H7 (cell line): ENCODE measurements around the gene SPSB1. TPM values are rescaled to one million over a fixed set of nuclear protein-coding genes. Genes with fewer than 3 reads are reported as not detected.

Source experiments
- DNase-seq: peaks from one replicate; pipeline ENCODE4 v3.0.0; 2012
- H3K27me3 ChIP-seq: 2 replicates; pipeline ENCODE4 v1.6.0; 2011; ENCODE audit warnings: mild to moderate bottlenecking, low read length; ENCODE audit not compliant: control insufficient read depth, insufficient read depth
- H3K36me3 ChIP-seq: replicated peaks from 2 replicates; pipeline ENCODE4 v1.5.1; 2011; ENCODE audit warnings: low read length; ENCODE audit not compliant: control insufficient read depth, insufficient read depth
- H3K4me3 ChIP-seq: 2 replicates; pipeline ENCODE4 v1.5.1; 2011; ENCODE audit warnings: low read depth, mild to moderate bottlenecking, control low read depth, low read length, moderate library complexity; ENCODE audit not compliant: insufficient read depth
- total RNA-seq: library from RNA; depleted of rRNA; stranded (reverse); fragments of >200 nt; shearing (Covaris generic); gene quantifications from 2 replicates; pipeline ENCODE4 v1.2.3, GENCODE V29; 2014; rRNA removed

The SPSB1 gene
- total RNA-seq: 4.2 and 6.5 TPM in 2 replicates

- DNase-seq: peak; percentile 94
- H3K4me3 ChIP-seq: peak within 1 kb of the TSS; percentile 53
- H3K36me3 ChIP-seq: no peaks in the 10 kb centered on the region
Measured at GRCh38 chr1:9292361-9293240, at the start of gene SPSB1. SPSB1 (plus strand) TSS chr1:9292894; CDS start chr1:9355892, 62,998 bp downstream.

GRCh38 chr1:9243066-9243739 is 49.5 kb upstream of the SPSB1 start:
- Histone ChIP-seq H3K4me3 (no peak overlapping the region), H3K36me3 (no peaks in the 10 kb centered on the region; the same call in 1 of the 2 replicates), H3K27me3 (no peaks in the 10 kb centered on the region)
- peak; percentile 37 for DNase-seq

More at GRCh38 chr1:9292361-9293240, at the start of gene SPSB1:
- peaks cover 18% of the 10 kb centered on the region for H3K27me3 ChIP-seq

- Histone ChIP-seq H3K36me3 (no peaks in the 10 kb centered on the region; the same call in 1 of the 2 replicates), H3K27me3 (no peaks in the 10 kb centered on the region), H3K4me3 (no peak overlapping the region)
- no peak for DNase-seq
Measured at GRCh38 chr1:9244501-9245229, 48.0 kb upstream of the SPSB1 start.

GRCh38 chr1:9245230-9245619 is 47.5 kb upstream of the SPSB1 start:
- Histone ChIP-seq H3K27me3 (no peaks in the 10 kb centered on the region), H3K36me3 (no peaks in the 10 kb centered on the region; the same call in 1 of the 2 replicates)
- DNase-seq: no peak

GRCh38 chr1:9245661-9246060 is 47.0 kb upstream of the SPSB1 start:
- H3K36me3 ChIP-seq: no peaks in the 10 kb centered on the region; the same call in 1 of the 2 replicates
- no peaks in the 10 kb centered on the region for H3K27me3 ChIP-seq
- DNase-seq: no peak
- H3K4me3 ChIP-seq: no peak overlapping the region

More at GRCh38 chr1:9245230-9245619, 47.5 kb upstream of the SPSB1 start:
- H3K4me3 ChIP-seq: no peak overlapping the region

- no peak for DNase-seq
- no peaks in the 10 kb centered on the region for H3K27me3 ChIP-seq
- no peaks in the 10 kb centered on the region; the same call in 1 of the 2 replicates for H3K36me3 ChIP-seq
- H3K4me3 ChIP-seq: no peak overlapping the region
Measured at GRCh38 chr1:9246215-9246614, 46.5 kb upstream of the SPSB1 start.

GRCh38 chr1:9246841-9247785 is 45.6 kb upstream of the SPSB1 start:
- peak; percentile 86 for DNase-seq
- Histone ChIP-seq H3K4me3 (no peak overlapping the region), H3K27me3 (no peaks in the 10 kb centered on the region), H3K36me3 (no peaks in the 10 kb centered on the region; the same call in 1 of the 2 replicates)

- Histone ChIP-seq H3K27me3 (no peaks in the 10 kb centered on the region), H3K4me3 (no peak overlapping the region), H3K36me3 (no peaks in the 10 kb centered on the region; the same call in 1 of the 2 replicates)
- no peak for DNase-seq
Measured at GRCh38 chr1:9247894-9248293, 44.8 kb upstream of the SPSB1 start.

GRCh38 chr1:9248341-9249262 is 44.1 kb upstream of the SPSB1 start:
- Histone ChIP-seq H3K36me3 (no peaks in the 10 kb centered on the region; the same call in 1 of the 2 replicates), H3K4me3 (no peak overlapping the region), H3K27me3 (no peaks in the 10 kb centered on the region)
- no peak for DNase-seq

GRCh38 chr1:9249263-9249533 is 43.5 kb upstream of the SPSB1 start:
- Histone ChIP-seq H3K4me3 (no peak overlapping the region), H3K27me3 (no peaks in the 10 kb centered on the region), H3K36me3 (no peaks in the 10 kb centered on the region; the same call in 1 of the 2 replicates)
- DNase-seq: no peak

GRCh38 chr1:9249534-9250410 is 42.9 kb upstream of the SPSB1 start:
- no peaks in the 10 kb centered on the region for H3K27me3 ChIP-seq
- DNase-seq: peak; percentile 93
- no peaks in the 10 kb centered on the region; the same call in 1 of the 2 replicates for H3K36me3 ChIP-seq
- no peak overlapping the region for H3K4me3 ChIP-seq
